ENCODE data around the gene TTPAL. TPM values are rescaled to one million over a fixed set of nuclear protein-coding genes. Genes with fewer than 3 reads are reported as not detected.

Gene TTPAL
- total RNA-seq, 6 experiments from 2014 or later: 18.0 to 102 (median 28.7) TPM

GRCh38 chr20:44532259-44532980 lies 56.7 kb downstream of the TTPAL start:
- 6% methylated on average over 11 of the region's 11 CpGs for WGBS (ENCODE audit: insufficient coverage, low coverage, low lambda C conversion rate, missing lambda C conversion rate)
- ATAC-seq: peak; percentile 15 to 63 (median 28)
- intact Hi-C loops (cut with DNase I): no loop called here

GRCh38 chr20:44532981-44533331 lies 57.3 kb downstream of the TTPAL start:
- DNase-seq (no peak), ATAC-seq (no peak)
- WGBS (ENCODE audit: insufficient coverage, low coverage, low lambda C conversion rate, missing lambda C conversion rate): 75% methylated on average over 2 of the region's 2 CpGs
- TF ChIP-seq CTCF (IDR thresholded peaks at IDR 0.05) (no peak), POLR2A (IDR thresholded peaks at IDR 0.05) (no peak)
- H3K4me1 ChIP-seq: peaks cover 0 to 19% (median 7%) of the 10 kb centered on the region in 4 donors
- H3K4me3 ChIP-seq: peak overlapping the region in 2 of 3 donors; percentile 79 to 96
- no peaks in the 10 kb centered on the region for H3K36me3 ChIP-seq
- peak overlapping the region in 2 of 3 donors; percentile 89 to 94 for H3K27ac ChIP-seq
- no peaks in the 10 kb centered on the region for H3K27me3 ChIP-seq
- intact Hi-C loops (cut with DNase I): no loop called here
- H3K9me3 ChIP-seq: no peaks in the 10 kb centered on the region

More at GRCh38 chr20:44532259-44532980, 56.7 kb downstream of the TTPAL start:
- Histone ChIP-seq H3K4me3 (peak overlapping the region; percentile 64 to 96 (median 79)), H3K4me1 (peaks cover 0 to 19% (median 7%) of the 10 kb centered on the region in 4 donors), H3K27ac (peak overlapping the region; percentile 77 to 94 (median 89)), H3K27me3 (no peaks in the 10 kb centered on the region), H3K9me3 (no peaks in the 10 kb centered on the region), H3K36me3 (no peaks in the 10 kb centered on the region)
- no peak for DNase-seq
- TF ChIP-seq POLR2A (IDR thresholded peaks at IDR 0.05) (no peak), CTCF (IDR thresholded peaks at IDR 0.05) (no peak)

- no peak for ATAC-seq
- Histone ChIP-seq H3K4me3 (no peak overlapping the region), H3K36me3 (no peaks in the 10 kb centered on the region), H3K27me3 (no peaks in the 10 kb centered on the region), H3K4me1 (peaks cover 0 to 19% (median 7%) of the 10 kb centered on the region in 4 donors), H3K9me3 (no peaks in the 10 kb centered on the region), H3K27ac (no peak overlapping the region)
- WGBS (ENCODE audit: insufficient coverage, low coverage, low lambda C conversion rate, missing lambda C conversion rate): 76% methylated on average over 4 of the region's 4 CpGs
- no peak for DNase-seq
- TF ChIP-seq CTCF (IDR thresholded peaks at IDR 0.05) (no peak), POLR2A (IDR thresholded peaks at IDR 0.05) (no peak)
- intact Hi-C loops (cut with DNase I): no loop called here
These were observed 58.3 kb downstream of the TTPAL start for GRCh38 chr20:44533928-44534327.

GRCh38 chr20:44536175-44536574 lies 60.5 kb downstream of the TTPAL start:
- intact Hi-C loops (cut with DNase I): no loop called here
- peak overlapping the region in 1 of 3 donors; percentile 17 for H3K27ac ChIP-seq
- ATAC-seq (no peak), DNase-seq (no peak)
- no peaks in the 10 kb centered on the region for H3K9me3 ChIP-seq
- WGBS (ENCODE audit: insufficient coverage, low coverage, low lambda C conversion rate, missing lambda C conversion rate): 75% methylated on average over 3 of the region's 3 CpGs
- H3K27me3 ChIP-seq: no peaks in the 10 kb centered on the region
- TF ChIP-seq POLR2A (IDR thresholded peaks at IDR 0.05) (no peak), CTCF (IDR thresholded peaks at IDR 0.05) (no peak)
- no peaks in the 10 kb centered on the region for H3K36me3 ChIP-seq
- H3K4me1 ChIP-seq: peaks cover 0 to 13% (median 6%) of the 10 kb centered on the region in 4 donors
- no peak overlapping the region for H3K4me3 ChIP-seq

All from right lobe of liver (tissue), 6 donors.